A549 treated with ZK216348 at 1 μM for 4 hours (cell line): ENCODE results near the gene XRCC1. TPM values are rescaled to one million over a fixed set of nuclear protein-coding genes. Genes with fewer than 3 reads are reported as not detected.

Experiments used
- total RNA-seq: library from RNA; stranded (reverse); fragments of 200-300 nt; extraction: Qiagen RNA extraction; gene quantifications from 5 replicates; pipeline ENCODE4 v1.2.3, GENCODE V29; 2022; ENCODE audit warnings: low read depth

XRCC1 gene, protein sequence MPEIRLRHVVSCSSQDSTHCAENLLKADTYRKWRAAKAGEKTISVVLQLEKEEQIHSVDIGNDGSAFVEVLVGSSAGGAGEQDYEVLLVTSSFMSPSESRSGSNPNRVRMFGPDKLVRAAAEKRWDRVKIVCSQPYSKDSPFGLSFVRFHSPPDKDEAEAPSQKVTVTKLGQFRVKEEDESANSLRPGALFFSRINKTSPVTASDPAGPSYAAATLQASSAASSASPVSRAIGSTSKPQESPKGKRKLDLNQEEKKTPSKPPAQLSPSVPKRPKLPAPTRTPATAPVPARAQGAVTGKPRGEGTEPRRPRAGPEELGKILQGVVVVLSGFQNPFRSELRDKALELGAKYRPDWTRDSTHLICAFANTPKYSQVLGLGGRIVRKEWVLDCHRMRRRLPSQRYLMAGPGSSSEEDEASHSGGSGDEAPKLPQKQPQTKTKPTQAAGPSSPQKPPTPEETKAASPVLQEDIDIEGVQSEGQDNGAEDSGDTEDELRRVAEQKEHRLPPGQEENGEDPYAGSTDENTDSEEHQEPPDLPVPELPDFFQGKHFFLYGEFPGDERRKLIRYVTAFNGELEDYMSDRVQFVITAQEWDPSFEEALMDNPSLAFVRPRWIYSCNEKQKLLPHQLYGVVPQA
- total RNA-seq: 27.1 to 32.0 TPM (median 28.8 TPM) in 5 replicates

DNA sequence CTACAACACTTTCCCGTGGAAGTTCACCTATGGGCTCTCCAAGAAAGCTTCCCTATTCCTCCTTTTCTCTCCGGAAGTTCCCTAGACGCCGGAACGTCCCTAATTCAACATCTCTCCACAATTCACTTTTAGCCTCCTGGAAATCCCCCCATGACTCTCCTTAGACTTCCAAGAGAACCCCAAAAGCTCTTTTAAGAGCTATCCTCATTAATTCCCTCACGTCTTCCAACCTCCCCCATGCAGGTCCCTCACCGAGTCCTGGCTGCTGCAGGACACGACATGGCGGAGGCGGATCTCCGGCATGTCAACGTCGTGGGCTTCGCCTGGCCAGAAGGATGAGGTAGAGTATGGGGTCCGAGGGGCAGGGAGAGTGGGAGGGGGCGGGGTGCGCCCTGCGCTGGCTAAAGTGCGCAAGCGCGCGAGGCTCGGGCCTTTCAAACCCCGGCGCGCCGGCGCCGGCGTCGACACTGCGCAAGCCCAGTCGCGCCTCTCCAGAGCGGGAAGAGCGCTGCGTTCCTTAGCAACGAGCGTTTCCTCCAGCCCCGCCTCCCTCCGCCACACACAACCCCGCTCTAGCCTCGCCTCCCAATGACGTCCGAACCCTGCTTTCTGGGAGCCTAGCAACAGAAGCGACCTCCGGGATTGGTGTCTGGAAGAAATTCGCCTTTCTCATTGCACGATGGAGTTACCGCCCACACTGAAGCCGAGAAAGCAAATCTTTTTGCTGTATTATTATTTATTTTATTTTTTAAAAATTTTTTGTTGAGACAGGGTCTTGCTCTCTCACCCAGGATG lies at the start of gene XRCC1, which contains the start of gene PINLYP:
TSS of gene XRCC1 (minus strand) at position 372 of the 795 bp plus-strand sequence. CDS start at position 303, 69 bp downstream.
TSS of gene PINLYP (plus strand) at position 646 of the 795 bp plus-strand sequence. CDS start 1,391 bp downstream, outside the sequence.

DNA sequence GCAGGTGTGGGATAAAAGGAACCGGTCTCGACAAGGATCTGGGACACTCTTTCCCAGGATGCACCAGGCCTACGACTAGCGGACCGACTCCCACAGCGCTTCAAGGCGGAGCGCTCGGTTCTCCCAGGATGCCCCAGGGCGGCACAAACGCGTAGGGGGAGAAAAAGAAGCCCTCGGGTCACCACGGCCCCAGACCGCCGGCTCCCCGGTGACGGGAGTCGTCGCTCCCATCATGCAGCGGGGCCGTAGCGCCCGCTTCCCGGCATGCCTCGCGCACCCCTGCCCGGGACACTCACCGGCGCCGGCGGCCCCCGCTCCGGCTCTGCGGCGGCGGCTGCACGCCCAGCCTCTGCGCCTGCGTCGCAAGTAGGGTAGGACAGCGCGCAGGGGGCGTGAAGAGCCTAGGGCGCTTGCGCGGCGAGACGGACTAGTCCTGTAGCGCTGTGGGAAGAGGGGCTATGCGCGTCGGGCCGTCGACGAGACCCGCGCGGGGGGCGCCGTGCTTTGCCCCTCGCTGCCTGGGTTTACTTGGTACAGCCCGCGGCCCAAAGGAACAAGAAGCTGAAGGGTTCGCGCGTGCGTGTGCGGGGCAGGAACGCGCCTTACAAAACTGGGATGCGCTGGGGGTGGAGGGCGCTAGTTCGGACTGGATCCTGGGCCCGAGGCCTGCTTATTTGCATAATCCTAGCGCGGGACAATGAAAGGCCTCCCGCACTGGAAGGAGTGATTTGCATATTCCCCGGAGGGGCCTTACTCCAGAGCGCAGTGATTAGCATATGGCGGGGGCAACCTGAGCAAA lies 44.1 kb upstream of the XRCC1 start, which contains the start of gene ZNF428:
TSS of gene ZNF428 (minus strand) at position 368 of the 799 bp plus-strand sequence. CDS start 5,325 bp downstream, outside the sequence.

GRCh38 chr19:43611788-43612187 lies 36.5 kb upstream of the XRCC1 start, which contains the start of gene SRRM5:
SRRM5 (plus strand) TSS chr19:43612088; CDS start chr19:43612122, 34 bp downstream.

DNA sequence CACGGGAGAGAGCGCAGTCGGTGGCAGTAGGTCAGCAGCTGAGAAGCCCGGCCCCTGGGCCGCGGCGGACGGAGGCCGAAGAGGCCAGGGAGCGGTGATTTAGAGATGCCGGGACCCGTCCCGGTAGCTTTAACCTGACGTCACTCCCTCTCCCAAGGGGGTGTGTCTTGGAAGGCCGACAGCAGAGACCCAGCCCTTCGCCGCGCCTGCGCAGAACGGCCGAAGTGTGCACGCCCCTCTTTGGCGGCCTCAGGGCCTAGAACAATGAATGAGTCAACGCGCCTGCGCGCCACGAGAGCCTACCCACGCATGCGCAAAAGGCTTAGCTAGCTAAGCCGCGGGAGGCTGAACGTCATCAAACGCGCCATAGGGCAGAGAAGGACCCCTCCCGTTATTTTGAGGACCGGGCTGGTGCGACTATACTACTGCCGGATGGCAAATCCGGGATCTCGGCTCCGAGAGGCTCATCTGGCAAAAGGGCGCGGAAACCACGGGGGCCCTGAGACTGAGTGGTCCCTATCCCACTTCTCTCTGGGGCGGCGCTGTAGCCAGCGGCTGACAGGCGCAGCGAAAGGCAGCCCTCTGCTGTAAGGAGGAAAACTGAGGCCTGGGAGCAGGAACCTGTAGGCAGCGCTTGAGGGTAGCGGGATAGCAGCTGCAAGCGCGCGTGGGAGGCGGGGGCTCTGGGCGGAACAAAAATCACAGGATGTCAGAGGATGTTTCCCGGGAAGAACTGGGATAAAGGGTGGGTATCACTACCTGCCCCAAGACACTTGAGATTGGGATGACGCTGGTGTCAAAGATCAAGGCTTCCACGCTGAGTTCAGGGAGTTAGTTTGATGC lies 20.9 kb upstream of the XRCC1 start, which contains the start of the genes IRGQ and ZNF576:
TSS of gene IRGQ (minus strand) at position 136 of the 843 bp plus-strand sequence. CDS start 796 bp downstream, outside the sequence.
TSS of gene ZNF576 (plus strand) at position 597 of the 843 bp plus-strand sequence. CDS start 514 bp downstream, outside the sequence.

GRCh38 chr19:43532962-43533545 lies 42.3 kb downstream of the XRCC1 start, which contains the start of gene ZNF575:
ZNF575 (plus strand) TSS chr19:43533188; CDS start chr19:43534423, 1,235 bp downstream.

DNA sequence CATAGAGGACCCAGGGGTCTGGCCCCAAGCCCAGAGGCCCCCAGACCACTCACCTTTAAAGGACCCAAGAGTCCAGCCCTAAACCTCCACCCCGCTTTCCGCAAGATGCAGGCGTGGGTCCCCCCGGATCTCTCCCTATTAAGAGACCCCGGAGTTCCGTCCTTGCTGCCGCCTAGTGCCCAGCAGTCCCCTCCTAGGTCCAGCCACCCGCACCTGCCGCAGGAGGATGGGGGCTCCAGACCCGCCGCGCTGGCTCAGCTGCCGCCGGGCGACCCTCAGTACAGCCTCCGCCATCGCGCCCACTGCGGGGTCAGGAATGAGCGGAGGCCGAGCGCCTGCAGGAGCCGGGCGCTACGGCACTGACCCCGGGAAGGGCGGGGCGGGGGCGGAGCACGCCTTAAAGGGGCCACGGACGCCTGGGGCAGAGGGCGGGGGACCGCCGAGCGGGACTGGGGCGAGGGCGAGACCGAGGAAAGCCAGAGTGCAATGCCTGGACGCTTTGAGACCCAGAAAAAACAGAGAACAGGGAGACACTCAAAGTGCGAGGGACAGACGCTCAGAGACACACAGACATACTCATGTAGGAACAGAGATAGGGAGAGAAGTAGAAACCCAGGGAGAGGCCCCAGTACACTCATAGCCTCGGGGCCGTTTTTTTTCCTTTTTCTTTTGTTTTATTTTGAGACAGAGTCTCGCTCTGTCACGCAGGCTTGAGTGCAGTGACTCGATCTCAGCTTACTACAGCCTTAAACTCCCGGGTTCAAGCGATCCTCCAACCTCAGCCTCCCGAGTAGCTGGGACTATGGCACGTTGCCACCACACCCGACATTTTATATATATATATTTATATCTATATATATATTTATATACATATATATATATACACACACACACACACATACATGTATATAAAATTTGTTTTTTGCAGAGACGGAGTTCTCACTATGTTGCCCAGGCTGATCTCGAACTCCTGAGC lies 48.2 kb downstream of the XRCC1 start, which contains the start of gene ETHE1:
TSS of gene ETHE1 (minus strand) at position 318 of the 976 bp plus-strand sequence. CDS start at position 294, 24 bp downstream.

GRCh38 chr19:43504426-43505185 lies 70.7 kb downstream of the XRCC1 start, which contains the start of gene PHLDB3:
PHLDB3 (minus strand) TSS chr19:43504746; CDS start chr19:43504118, 628 bp downstream.

Other genes with a start within 250 kb of the XRCC1 start
- 0.08 to 0.20 TPM (median 0.13 TPM) in 5 replicates for gene CD177, start 221.8 kb downstream of the XRCC1 start, total RNA-seq
- not detected in 5 replicates for gene TEX101, start 160.6 kb downstream of the XRCC1 start, total RNA-seq
- 0.24 to 0.58 TPM (median 0.42 TPM) in 5 replicates for gene LYPD3, start 109.9 kb downstream of the XRCC1 start, total RNA-seq
- 8.3 to 11.9 TPM (median 11.1 TPM) in 5 replicates for gene PHLDB3, start 70.8 kb downstream of the XRCC1 start, total RNA-seq
- gene ETHE1, start 48.3 kb downstream of the XRCC1 start, total RNA-seq: 39.1 to 54.4 TPM (median 49.1 TPM) in 5 replicates
- gene ZNF575, start 42.3 kb downstream of the XRCC1 start, total RNA-seq: 1.0 to 3.4 TPM (median 2.4 TPM) in 5 replicates
- 0.18 to 0.40 TPM (median 0.32 TPM) in 4 of 5 replicates, not detected in the other for gene PINLYP, start 274 bp upstream of the XRCC1 start, total RNA-seq
- gene IRGQ, start 20.6 kb upstream of the XRCC1 start, total RNA-seq: 5.0 to 7.1 TPM (median 5.2 TPM) in 5 replicates
- 12.5 to 21.0 TPM (median 19.4 TPM) in 5 replicates for gene ZNF576, start 21.1 kb upstream of the XRCC1 start, total RNA-seq
- gene SRRM5, start 36.6 kb upstream of the XRCC1 start, total RNA-seq: 0.93 to 1.4 TPM (median 0.98 TPM) in 5 replicates
- 36.6 to 68.4 TPM (median 61.1 TPM) in 5 replicates for gene ZNF428, start 44.1 kb upstream of the XRCC1 start, total RNA-seq
- 5.0 to 10.7 TPM (median 9.0 TPM) in 5 replicates for gene CADM4, start 64.3 kb upstream of the XRCC1 start, total RNA-seq
- 62.1 to 88.0 TPM (median 78.0 TPM) in 5 replicates for gene PLAUR, start 94.6 kb upstream of the XRCC1 start, total RNA-seq
- not detected in 5 replicates for gene IRGC, start 140.5 kb upstream of the XRCC1 start, total RNA-seq
- gene SMG9, start 179.4 kb upstream of the XRCC1 start, total RNA-seq: 47.2 to 77.9 TPM (median 65.8 TPM) in 5 replicates
- 37.9 to 63.2 TPM (median 55.9 TPM) in 5 replicates for gene KCNN4, start 205.4 kb upstream of the XRCC1 start, total RNA-seq
- gene LYPD5, start 226.9 kb upstream of the XRCC1 start, total RNA-seq: 0.09 to 0.50 TPM (median 0.38 TPM) in 5 replicates